Measurements from ENCODE around the gene HELZ2. TPM values are rescaled to one million over a fixed set of nuclear protein-coding genes. Genes with fewer than 3 reads are reported as not detected.
A peak's percentile ranks its signal among the peaks of the same experiment; 100 is the strongest.

The HELZ2 gene
- total and polyA plus RNA-seq, 10 of the 15 experiments (the other 5 are each of a cell fraction or from before 2014, with no cell fraction given), result 0.05 to 33.3 (median 6.2) TPM

DNA sequence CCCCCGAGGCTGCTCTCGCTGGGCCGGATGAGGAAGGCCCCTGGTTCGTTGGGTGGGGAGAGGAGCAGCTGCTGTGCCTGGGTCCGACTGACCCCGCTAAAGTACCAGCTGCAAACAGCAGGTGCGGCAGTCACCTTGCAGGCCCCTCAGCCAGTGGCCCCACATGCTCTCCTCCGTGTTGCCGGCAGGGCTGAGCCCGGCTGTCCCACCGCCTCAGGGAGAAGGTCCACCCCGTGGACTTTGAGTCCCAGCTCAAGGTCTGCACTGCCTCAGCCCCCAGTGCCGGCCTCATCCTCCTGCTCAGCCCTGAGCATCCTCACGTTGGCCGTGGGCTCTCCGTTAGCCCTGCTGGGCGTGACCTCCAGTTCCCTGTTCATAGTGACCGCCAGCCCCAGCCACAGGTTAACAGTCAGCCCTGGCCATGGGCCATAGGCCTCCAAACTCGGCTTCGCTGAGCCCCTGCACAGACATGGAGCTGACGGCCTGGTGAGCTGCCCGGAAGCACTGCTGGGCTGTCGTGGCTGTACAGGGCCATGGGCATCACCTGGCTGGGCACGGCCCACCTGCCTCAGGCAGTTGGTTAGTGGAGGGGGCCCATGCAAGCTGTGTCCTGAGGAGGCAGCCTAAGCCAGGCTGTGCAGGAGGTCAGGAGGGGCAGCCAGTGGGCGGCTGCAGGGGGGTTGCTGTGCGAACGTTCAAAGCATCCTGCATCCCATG is 29.6 kb downstream of the HELZ2 start:
- no peak overlapping the region for H3K4me2 ChIP-seq (ENCODE audit: control insufficient read depth, insufficient read depth)
- no peaks in the 10 kb centered on the region for H3K36me3 ChIP-seq (ENCODE audit: control insufficient read depth in 2 of 2, insufficient read depth in 2 of 2, low read length in 1 of 2)
- in situ Hi-C loops (cut with MboI) (no loop called here), intact Hi-C loops (cut with micrococcal nuclease; ENCODE audit: unreplicated experiment) (no loop called here)
- POLR2A ChIA-PET, result no interaction called here
- H3K4me1 ChIP-seq (ENCODE audit: control insufficient read depth, insufficient read depth, low read length), result peaks cover 12% of the 10 kb centered on the region; the same call in 1 of the 2 replicates
- ATAC-seq, result no peak
- WGBS (ENCODE audit: insufficient coverage, insufficient replicate concordance, low lambda C conversion rate, missing lambda C conversion rate), result 50% methylated on average over 27 of the region's 27 CpGs
- H3K9me3 ChIP-seq (replicated peaks; ENCODE audit: control insufficient read depth, insufficient read depth, low read length), result no peaks in the 10 kb centered on the region
- RAD21 ChIA-PET (ENCODE audit: unreplicated experiment), result interaction anchor here (0.6 to 1.6 kb wide), 2 partner anchors 8 to 108 kb away, joined by 3 to 4 read pairs; no protein-coding TSS in a partner anchor
- H3K9ac ChIP-seq (ENCODE audit: control insufficient read depth, insufficient read depth, low read length), result no peak overlapping the region
- H4K20me1 ChIP-seq (ENCODE audit: control insufficient read depth, insufficient read depth), result no peaks in the 10 kb centered on the region
- TF ChIP-seq RFX5 (IDR thresholded peaks at IDR 0.05; ENCODE audit: low read depth, low read length) (no peak), NR2F1 (conservative IDR thresholded peaks at IDR 0.05) (peak; percentile 4; the same call in 1 of the 2 replicates)
- CTCF ChIA-PET, result no interaction called here
- no peak overlapping the region for H2AFZ ChIP-seq (ENCODE audit: control insufficient read depth, low read depth, low read length)
- FAIRE-seq, result no peak
- SMC1A ChIA-PET (ENCODE audit: uncharacterized antibody, unreplicated experiment), result no interaction called here
- H3K27ac ChIP-seq (ENCODE audit: control insufficient read depth, insufficient read depth), result no peak overlapping the region
- no peak for DNase-seq (ENCODE audit: low read depth, low spot score)
- no peak overlapping the region for H3K4me3 ChIP-seq
- no peaks in the 10 kb centered on the region for H3K79me2 ChIP-seq (ENCODE audit: control insufficient read depth, insufficient read depth, low read length)
- no peaks in the 10 kb centered on the region; a peak in 1 of 4 replicates for H3K27me3 ChIP-seq (replicated peaks in 1 of 2; ENCODE audit: control insufficient read depth in 2 of 2, insufficient read depth in 2 of 2, low read length in 1 of 2)
- no TSS peak for BruUV-seq (replicated peaks)

DNA sequence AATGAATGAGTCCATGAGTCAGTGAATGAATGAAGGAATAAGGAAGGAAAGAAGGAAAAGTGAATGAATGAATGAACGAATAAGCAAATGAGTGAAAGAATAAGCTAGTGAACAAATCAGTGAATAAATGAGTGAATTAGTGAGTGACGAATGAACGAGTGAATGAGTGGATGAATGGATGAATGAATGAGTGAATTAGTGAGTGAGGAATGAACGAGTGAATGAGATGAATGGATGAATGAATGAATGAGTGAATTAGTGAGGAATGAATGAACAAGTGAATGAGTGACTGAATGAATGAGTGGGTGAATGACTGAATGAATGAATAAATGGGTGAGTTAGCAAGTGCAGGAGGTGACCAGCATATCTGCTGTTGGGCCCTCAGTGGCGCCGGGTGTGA is 30.3 kb downstream of the HELZ2 start:
- intact Hi-C loops (cut with micrococcal nuclease; ENCODE audit: unreplicated experiment), result no loop called here
- no peaks in the 10 kb centered on the region for H3K79me2 ChIP-seq (ENCODE audit: control insufficient read depth, insufficient read depth, low read length)
- H3K9ac ChIP-seq (ENCODE audit: control insufficient read depth, insufficient read depth, low read length), result no peak overlapping the region
- no peak overlapping the region for H3K27ac ChIP-seq (ENCODE audit: control insufficient read depth, insufficient read depth)
- no peak overlapping the region for H2AFZ ChIP-seq (ENCODE audit: control insufficient read depth, low read depth, low read length)
- no peaks in the 10 kb centered on the region for H3K9me3 ChIP-seq (replicated peaks; ENCODE audit: control insufficient read depth, insufficient read depth, low read length)
- ChIA-PET CTCF (interaction anchor here (1.3 kb wide), 1 partner anchor 9 kb away, joined by 9 read pairs; no protein-coding TSS in a partner anchor), RAD21 (ENCODE audit: unreplicated experiment) (interaction anchor here (1.2 to 1.6 kb wide), 2 partner anchors 9 to 19 kb away, joined by 3 to 4 read pairs; no protein-coding TSS in a partner anchor), POLR2A (interaction anchor here (1.1 to 1.5 kb wide), 3 partner anchors 8 to 98 kb away, joined by 3 read pairs; partner anchors contain the start of gene PPDPF), SMC1A (ENCODE audit: uncharacterized antibody, unreplicated experiment) (no interaction called here)
- in situ Hi-C loops (cut with MboI), result no loop called here
- no peaks in the 10 kb centered on the region for H3K27me3 ChIP-seq (replicated peaks in 1 of 2; ENCODE audit: control insufficient read depth in 2 of 2, insufficient read depth in 2 of 2, low read length in 1 of 2)
- ATAC-seq (no peak), DNase-seq (ENCODE audit: low read depth, low spot score) (no peak), FAIRE-seq (no peak)
- no peaks in the 10 kb centered on the region for H3K36me3 ChIP-seq (ENCODE audit: control insufficient read depth in 2 of 2, insufficient read depth in 2 of 2, low read length in 1 of 2)
- TF ChIP-seq ZNF24 (IDR thresholded peaks at IDR 0.05), result peak; percentile 99
- no peak for TF ChIP-seq KAT2A (conservative IDR thresholded peaks at IDR 0.05; ENCODE audit: control insufficient read depth, low read depth, low read length)
- no peak for TF ChIP-seq TARDBP (IDR thresholded peaks at IDR 0.05; ENCODE audit: borderline replicate concordance)
- TF ChIP-seq NBN (IDR thresholded peaks at IDR 0.05), result 0 out of 2 replicates have a peak, but pooled peaks have one; percentile 24
- TF ChIP-seq, protein P1, sequence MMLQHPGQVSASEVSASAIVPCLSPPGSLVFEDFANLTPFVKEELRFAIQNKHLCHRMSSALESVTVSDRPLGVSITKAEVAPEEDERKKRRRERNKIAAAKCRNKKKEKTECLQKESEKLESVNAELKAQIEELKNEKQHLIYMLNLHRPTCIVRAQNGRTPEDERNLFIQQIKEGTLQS (IDR thresholded peaks at IDR 0.05; ENCODE audit: borderline replicate concordance, extremely low read depth, low read depth, low read length), result no peak
- TF ChIP-seq BMI1 (IDR thresholded peaks at IDR 0.05; ENCODE audit: borderline replicate concordance), result no peak
- no peak for TF ChIP-seq NFYB (IDR thresholded peaks at IDR 0.05; ENCODE audit: insufficient read depth, low read depth, low read length)
- TF ChIP-seq, protein P2, sequence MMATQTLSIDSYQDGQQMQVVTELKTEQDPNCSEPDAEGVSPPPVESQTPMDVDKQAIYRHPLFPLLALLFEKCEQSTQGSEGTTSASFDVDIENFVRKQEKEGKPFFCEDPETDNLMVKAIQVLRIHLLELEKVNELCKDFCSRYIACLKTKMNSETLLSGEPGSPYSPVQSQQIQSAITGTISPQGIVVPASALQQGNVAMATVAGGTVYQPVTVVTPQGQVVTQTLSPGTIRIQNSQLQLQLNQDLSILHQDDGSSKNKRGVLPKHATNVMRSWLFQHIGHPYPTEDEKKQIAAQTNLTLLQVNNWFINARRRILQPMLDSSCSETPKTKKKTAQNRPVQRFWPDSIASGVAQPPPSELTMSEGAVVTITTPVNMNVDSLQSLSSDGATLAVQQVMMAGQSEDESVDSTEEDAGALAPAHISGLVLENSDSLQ (IDR thresholded peaks at IDR 0.05), result peak; percentile 22; the same call in 1 of the 2 replicates
- TF ChIP-seq PAX8 (IDR thresholded peaks at IDR 0.05), result no peak
- no peak for TF ChIP-seq RUNX3 (IDR thresholded peaks at IDR 0.05; ENCODE audit: low read length)
- no peaks in the 10 kb centered on the region for H4K20me1 ChIP-seq (ENCODE audit: control insufficient read depth, insufficient read depth)
- no peak overlapping the region for H3K4me3 ChIP-seq
- peaks cover 13% of the 10 kb centered on the region; the same call in 1 of the 2 replicates for H3K4me1 ChIP-seq (ENCODE audit: control insufficient read depth, insufficient read depth, low read length)
- no TSS peak for BruUV-seq (replicated peaks)
- 52% methylated on average over 6 of the region's 6 CpGs for WGBS (ENCODE audit: insufficient coverage, insufficient replicate concordance, low lambda C conversion rate, missing lambda C conversion rate)
- H3K4me2 ChIP-seq (ENCODE audit: control insufficient read depth, insufficient read depth), result no peak overlapping the region

Data from GM12878 (cell line).